CD4-positive, alpha-beta T cell (primary cell): Measurements from ENCODE around the gene RAD51B. TPM values are rescaled to one million over a fixed set of nuclear protein-coding genes. Genes with fewer than 3 reads are reported as not detected.

Experiments
- ATAC-seq: fragments of 200-7000 bp; cut with Tn5 transposase; one replicate; pipeline ENCODE4 v1.10.0; 2022; ENCODE audit warnings: mild to moderate bottlenecking; ENCODE audit not compliant: poor library complexity
- CTCF ChIA-PET: fragments of 350-600 bp; sonication (Branson Sonifier 250); formaldehyde crosslinking; loops from one replicate; lab custom pipeline; 2021; ENCODE audit warnings: antibody characterized with exemption, inconsistent platforms; lab: Charles Lee
- POLR2A ChIA-PET: fragments of 350-600 bp; sonication (Branson Sonifier 250); formaldehyde crosslinking; loops from one replicate; lab custom pipeline; 2021; ENCODE audit warnings: antibody characterized with exemption, inconsistent platforms; lab: Charles Lee
- DNase-seq, 14 experiments: peaks; one replicate each; pipeline ENCODE4 v3.0.0-alpha.2; 2013 to 2020; ENCODE audit warnings: mixed read lengths in 2 of 14
- H3K27ac ChIP-seq, 2 donors: one replicate each; pipeline versions ENCODE4 v1.5.1 to v1.7.0; 2013; ENCODE audit warnings: low read length in 2 of 2, low read depth in 1 of 2, mild to moderate bottlenecking in 1 of 2
- H3K27me3 ChIP-seq, 2 experiments: 1 replicate in 1 of 2; 2 replicates in 1 of 2; pipeline versions ENCODE4 v1.6.1 to v1.7.0; 2013; ENCODE audit warnings: low read length in 2 of 2, control low read depth in 1 of 2, mild to moderate bottlenecking in 1 of 2, moderate library complexity in 1 of 2; ENCODE audit not compliant: insufficient read depth in 2 of 2, control insufficient read depth in 1 of 2
- H3K36me3 ChIP-seq: one replicate; pipeline ENCODE4 v1.6.1; 2013; ENCODE audit warnings: low read length, control low read depth; ENCODE audit not compliant: insufficient read depth
- H3K4me1 ChIP-seq: one replicate; pipeline ENCODE4 v1.6.1; 2013; ENCODE audit warnings: low read length, control low read depth; ENCODE audit not compliant: insufficient read depth
- H3K4me3 ChIP-seq: one replicate; pipeline ENCODE4 v1.5.1; 2013; ENCODE audit warnings: mild to moderate bottlenecking, low read length, moderate library complexity
- H3K9me3 ChIP-seq, 2 experiments: 1 replicate in 1 of 2; 2 replicates in 1 of 2; pipeline versions ENCODE4 v1.6.1 to v1.7.0; 2013; ENCODE audit warnings: low read length in 2 of 2, mild to moderate bottlenecking in 2 of 2, control low read depth in 1 of 2, moderate library complexity in 1 of 2; ENCODE audit not compliant: control insufficient read depth in 1 of 2, insufficient read depth in 1 of 2
- H3K27ac Mint-ChIP-seq: one replicate; pipeline ENCODE4 v1.8.0; 2020; ENCODE audit warnings: mixed read lengths
- H3K27me3 Mint-ChIP-seq: one replicate; pipeline ENCODE4 v1.8.0; 2021; ENCODE audit warnings: mixed read lengths
- H3K36me3 Mint-ChIP-seq: one replicate; pipeline ENCODE4 v1.8.0; 2021; ENCODE audit warnings: low read depth, mixed read lengths
- H3K4me1 Mint-ChIP-seq: one replicate; pipeline ENCODE4 v1.8.0; 2021; ENCODE audit warnings: low read depth, mixed read lengths
- H3K4me3 Mint-ChIP-seq: one replicate; pipeline ENCODE4 v1.8.0; 2020; ENCODE audit warnings: mild to moderate bottlenecking, mixed read lengths
- H3K9me3 Mint-ChIP-seq: one replicate; pipeline ENCODE4 v1.8.0; 2020; ENCODE audit warnings: mixed read lengths
- intact Hi-C, 2 experiments: fragments of 100-400 bp; cut with DNase I in 1 of 2; cut with micrococcal nuclease in 1 of 2; formaldehyde crosslinking; loops; one replicate each; pipeline versions ENCODE4 v1.15.1 to v1.9.0; 2023 to 2025; cut with DNase I, micrococcal nuclease
- total RNA-seq, 174 experiments: library from RNA in 2 of 174; stranded (reverse) in 2 of 174; gene quantifications; one replicate each; pipeline ENCODE4 v1.2.3 and lab custom pipeline; 2021 to 2026
- TF ChIP-seq, protein P1 (sequence below): fragments of 200-600 bp; IDR thresholded peaks from one replicate; pipeline ENCODE4 v1.8.0; 2022; ENCODE audit warnings: antibody characterized with exemption, mild to moderate bottlenecking

RAD51B gene
- total RNA-seq, 2 experiments from 2014 or later, result 18.4 to 20.0 TPM

DNA sequence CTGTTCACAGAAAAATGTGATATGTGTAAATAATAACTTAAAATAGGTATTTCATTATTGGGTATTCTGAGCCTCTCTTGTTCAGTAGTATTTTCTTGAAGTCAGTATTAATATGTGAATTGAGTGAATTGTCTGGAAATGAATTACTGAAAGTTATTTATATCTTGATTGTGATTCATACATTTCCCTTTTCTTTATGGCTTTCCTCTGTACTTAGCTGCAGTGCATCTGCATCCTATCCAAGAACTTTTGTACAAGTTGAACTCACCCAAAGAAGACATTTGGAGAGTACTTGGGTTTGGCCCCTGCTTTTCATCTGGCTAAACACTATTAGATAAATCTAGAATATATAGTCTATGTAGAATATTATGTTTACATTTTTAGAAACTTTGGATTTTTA, 326.0 kb downstream of the RAD51B start:
- ATAC-seq (no peak), DNase-seq (no peak)
- Mint-ChIP-seq H3K27ac (no peak overlapping the region), H3K36me3 (peaks cover 28% of the 10 kb centered on the region), H3K9me3 (peaks cover 13% of the 10 kb centered on the region), H3K4me3 (no peak overlapping the region), H3K27me3 (no peaks in the 10 kb centered on the region), H3K4me1 (peaks cover 29% of the 10 kb centered on the region)
- peaks cover 10% of the 10 kb centered on the region for H3K4me1 ChIP-seq
- H3K9me3 ChIP-seq, result no peaks in the 10 kb centered on the region
- no peaks in the 10 kb centered on the region for H3K27me3 ChIP-seq
- intact Hi-C loops, result no loop called here
- TF ChIP-seq, protein P1, sequence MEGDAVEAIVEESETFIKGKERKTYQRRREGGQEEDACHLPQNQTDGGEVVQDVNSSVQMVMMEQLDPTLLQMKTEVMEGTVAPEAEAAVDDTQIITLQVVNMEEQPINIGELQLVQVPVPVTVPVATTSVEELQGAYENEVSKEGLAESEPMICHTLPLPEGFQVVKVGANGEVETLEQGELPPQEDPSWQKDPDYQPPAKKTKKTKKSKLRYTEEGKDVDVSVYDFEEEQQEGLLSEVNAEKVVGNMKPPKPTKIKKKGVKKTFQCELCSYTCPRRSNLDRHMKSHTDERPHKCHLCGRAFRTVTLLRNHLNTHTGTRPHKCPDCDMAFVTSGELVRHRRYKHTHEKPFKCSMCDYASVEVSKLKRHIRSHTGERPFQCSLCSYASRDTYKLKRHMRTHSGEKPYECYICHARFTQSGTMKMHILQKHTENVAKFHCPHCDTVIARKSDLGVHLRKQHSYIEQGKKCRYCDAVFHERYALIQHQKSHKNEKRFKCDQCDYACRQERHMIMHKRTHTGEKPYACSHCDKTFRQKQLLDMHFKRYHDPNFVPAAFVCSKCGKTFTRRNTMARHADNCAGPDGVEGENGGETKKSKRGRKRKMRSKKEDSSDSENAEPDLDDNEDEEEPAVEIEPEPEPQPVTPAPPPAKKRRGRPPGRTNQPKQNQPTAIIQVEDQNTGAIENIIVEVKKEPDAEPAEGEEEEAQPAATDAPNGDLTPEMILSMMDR, result no peak
- POLR2A ChIA-PET, result interaction anchor here (0.7 kb wide), 1 partner anchor 650 kb away, joined by 3 read pairs; no protein-coding TSS in a partner anchor
- CTCF ChIA-PET, result no interaction called here
- no peak overlapping the region for H3K4me3 ChIP-seq
- H3K27ac ChIP-seq, result no peak overlapping the region
- no peaks in the 10 kb centered on the region for H3K36me3 ChIP-seq

DNA sequence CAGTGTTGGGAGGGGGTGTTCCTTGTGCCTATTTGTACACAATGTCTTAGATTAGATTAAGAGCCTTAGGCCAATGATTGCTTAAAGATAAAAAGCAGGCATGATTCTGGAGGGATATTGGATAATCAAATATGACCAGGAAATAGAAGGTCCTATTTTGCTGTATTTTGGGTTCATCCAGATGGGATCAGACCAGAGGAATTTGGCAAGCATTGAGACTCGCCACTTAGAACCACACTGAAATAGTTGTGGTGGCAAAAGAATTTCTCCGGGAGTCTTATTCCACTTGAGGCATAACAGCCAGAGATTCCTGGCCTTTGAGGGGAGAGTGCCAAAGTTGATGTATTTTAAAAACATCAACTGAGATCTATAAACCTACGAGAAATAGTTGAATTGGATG, 327.2 kb downstream of the RAD51B start:
- no peak for DNase-seq
- H3K9me3 ChIP-seq, result peaks cover 0 to 3% of the 10 kb centered on the region in 2 experiments
- ChIA-PET CTCF (no interaction called here), POLR2A (no interaction called here)
- H3K4me3 Mint-ChIP-seq, result no peak overlapping the region
- intact Hi-C loops, result no loop called here
- TF ChIP-seq, protein P1, result no peak
- peaks cover 39% of the 10 kb centered on the region for H3K36me3 Mint-ChIP-seq
- ATAC-seq, result no peak
- no peak overlapping the region for H3K27ac ChIP-seq
- no peak overlapping the region for H3K4me3 ChIP-seq
- H3K4me1 Mint-ChIP-seq, result peaks cover 24% of the 10 kb centered on the region
- H3K36me3 ChIP-seq, result no peaks in the 10 kb centered on the region
- H3K27me3 ChIP-seq, result no peaks in the 10 kb centered on the region
- no peak overlapping the region for H3K27ac Mint-ChIP-seq
- peaks cover 20% of the 10 kb centered on the region for H3K9me3 Mint-ChIP-seq
- no peaks in the 10 kb centered on the region for H3K27me3 Mint-ChIP-seq
- peaks cover 10% of the 10 kb centered on the region for H3K4me1 ChIP-seq

DNA sequence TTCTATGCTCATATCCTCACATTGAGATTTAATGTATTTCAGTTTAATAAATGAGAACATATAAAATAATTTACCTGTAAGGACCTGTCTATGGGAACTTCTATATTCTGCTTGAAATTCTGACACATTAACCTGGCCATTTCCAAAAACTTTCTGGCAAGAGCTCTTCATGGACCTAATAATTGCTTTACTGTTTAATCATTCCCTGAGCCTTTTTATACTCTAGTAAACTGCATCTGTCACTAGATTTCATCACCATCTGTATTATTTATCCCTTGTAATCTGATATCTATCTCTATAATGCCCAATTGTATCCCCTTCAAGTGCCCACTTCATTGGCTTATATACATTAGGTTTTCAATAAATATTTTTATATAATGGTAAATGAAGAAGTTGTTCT, 327.7 kb downstream of the RAD51B start:
- Histone ChIP-seq H3K27ac (no peak overlapping the region), H3K4me3 (no peak overlapping the region), H3K27me3 (no peaks in the 10 kb centered on the region), H3K9me3 (peaks cover 0 to 5% of the 10 kb centered on the region in 2 experiments), H3K36me3 (no peaks in the 10 kb centered on the region), H3K4me1 (peaks cover 10% of the 10 kb centered on the region)
- ATAC-seq (no peak), DNase-seq (no peak)
- H3K9me3 Mint-ChIP-seq, result peaks cover 24% of the 10 kb centered on the region
- ChIA-PET CTCF (no interaction called here), POLR2A (no interaction called here)
- no peaks in the 10 kb centered on the region for H3K27me3 Mint-ChIP-seq
- no peak overlapping the region for H3K4me3 Mint-ChIP-seq
- H3K27ac Mint-ChIP-seq, result no peak overlapping the region
- TF ChIP-seq, protein P1, result no peak
- peaks cover 43% of the 10 kb centered on the region for H3K36me3 Mint-ChIP-seq
- H3K4me1 Mint-ChIP-seq, result peaks cover 21% of the 10 kb centered on the region
- intact Hi-C loops, result no loop called here
